GM08714 (cell line): ENCODE measurements around the gene CEP85.
"Not testable (repeated sequence)": the region's sequence is repeated elsewhere in the genome, so short reads cannot be mapped to it uniquely, and the experiment has no call there.

Experiments
- H3K4me3 ChIP-seq: fragments of 200-500 bp; sonication (Bioruptor generic); 2 replicates; pipeline ENCODE4 v1.5.1; 2014; ENCODE audit warnings: mild to moderate bottlenecking, low read length, inconsistent platforms
- ZNF274 ChIP-seq: IDR thresholded peaks from 2 replicates; pipeline ENCODE4 v1.6.1; 2012; ENCODE audit warnings: mild to moderate bottlenecking, low read depth, low read length

Gene CEP85

GRCh38 chr1:26287033-26287711, 53.2 kb downstream of the CEP85 start:
- TF ChIP-seq ZNF274, result no peak
- no peak overlapping the region; the same call in 1 of the 2 replicates for H3K4me3 ChIP-seq

GRCh38 chr1:26287811-26288210, 53.8 kb downstream of the CEP85 start:
- H3K4me3 ChIP-seq, result no peak overlapping the region; the same call in 1 of the 2 replicates
- TF ChIP-seq ZNF274, result no peak

DNA sequence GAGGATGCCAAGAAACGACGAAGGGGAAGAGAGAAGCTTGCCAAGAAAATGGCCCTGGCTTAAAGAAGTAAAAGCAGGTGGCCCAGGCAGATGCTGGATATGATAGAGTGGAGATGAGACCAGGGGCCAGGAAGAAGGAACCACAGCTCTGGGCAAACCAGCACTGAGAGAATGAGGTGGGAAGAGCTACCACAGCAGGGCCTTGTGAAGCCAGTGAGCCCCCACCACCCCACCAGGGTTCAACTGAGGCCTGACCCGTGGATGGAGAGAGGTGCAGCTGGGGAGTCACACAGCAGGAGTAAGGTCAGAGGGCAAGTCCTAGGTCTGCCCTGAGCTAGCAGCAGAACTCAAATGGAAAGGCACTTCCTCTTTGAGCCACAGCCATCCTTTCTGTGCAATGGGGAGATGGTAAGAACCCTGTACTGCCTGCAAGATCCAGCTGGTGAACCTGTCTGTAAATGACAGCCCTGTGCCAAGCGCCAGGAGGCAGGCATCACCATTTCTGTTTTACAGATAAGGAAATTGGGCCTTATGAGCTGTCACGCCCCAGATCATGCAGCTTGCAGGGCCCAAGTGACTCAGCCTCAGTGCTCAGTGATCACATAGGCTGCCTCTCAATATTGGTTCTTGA, 54.4 kb downstream of the CEP85 start:
- H3K4me3 ChIP-seq, result no peak overlapping the region
- TF ChIP-seq ZNF274, result no peak

DNA sequence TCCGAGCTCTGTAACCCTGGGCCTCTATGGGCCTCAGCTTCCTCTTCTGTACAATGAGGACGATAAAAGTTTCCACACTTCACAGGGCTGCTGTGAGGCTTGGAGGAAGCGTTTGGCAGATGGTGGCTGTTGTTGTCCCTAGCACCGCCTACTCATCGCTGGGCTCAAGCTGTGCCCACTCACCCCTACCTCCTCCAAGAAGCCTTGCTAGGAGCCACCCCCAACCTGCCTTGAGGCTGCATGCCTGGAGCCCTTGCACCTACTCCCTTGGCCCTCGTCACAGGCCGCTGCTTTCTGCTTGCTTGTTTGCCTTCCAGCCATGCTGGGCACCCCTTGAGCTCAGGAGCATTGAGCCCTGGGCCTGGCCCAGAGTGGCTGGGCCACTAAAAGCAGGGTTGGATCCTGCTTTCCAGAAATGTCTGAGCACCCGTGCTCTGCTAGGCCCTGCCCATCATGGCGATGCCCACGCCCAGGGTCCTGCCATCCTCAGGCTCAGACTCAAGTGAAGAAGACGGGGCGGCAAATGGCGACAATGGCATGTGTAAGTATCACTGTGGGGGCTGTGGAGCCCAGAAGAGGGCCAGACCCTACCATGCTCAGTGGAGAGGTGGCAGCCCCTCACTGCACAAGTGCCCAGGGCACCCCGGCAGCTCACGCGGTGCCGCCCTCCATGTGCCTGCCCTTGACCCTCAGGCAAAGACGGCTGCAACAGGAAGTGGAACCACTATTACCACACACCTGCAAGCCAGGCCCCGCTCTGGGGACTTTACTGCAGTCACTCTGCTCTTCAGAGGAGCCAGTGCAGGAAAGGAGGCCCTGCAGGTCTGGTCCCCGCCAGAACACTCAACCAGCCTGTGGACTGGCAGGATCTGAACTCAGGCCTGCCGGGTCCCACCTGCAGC, 55.4 kb downstream of the CEP85 start:
- H3K4me3 ChIP-seq, result no peak overlapping the region
- no peak for TF ChIP-seq ZNF274

- H3K4me3 ChIP-seq, result no peak overlapping the region
These were observed 56.3 kb downstream of the CEP85 start for GRCh38 chr1:26290122-26290881.

DNA sequence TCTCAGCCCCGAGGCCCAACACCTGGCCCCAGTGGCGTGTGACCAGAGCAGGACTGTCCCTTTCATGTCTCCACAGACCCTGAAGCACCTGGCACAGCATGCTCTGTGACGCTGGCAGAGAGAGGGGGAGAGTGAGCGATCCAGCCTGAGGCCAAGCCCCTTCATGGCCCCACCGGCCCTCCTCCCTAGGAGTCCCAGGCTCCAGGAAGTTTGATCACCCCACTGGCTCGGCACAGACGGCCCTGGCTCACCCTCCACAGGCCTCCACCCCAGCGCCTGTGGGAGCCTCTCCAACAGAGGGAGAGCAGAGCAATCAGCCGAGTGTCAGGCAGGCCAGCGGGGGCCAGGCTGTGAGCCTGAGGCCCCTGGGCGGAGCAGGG, 56.9 kb downstream of the CEP85 start:
- H3K4me3 ChIP-seq, result no peak overlapping the region
- TF ChIP-seq ZNF274, result no peak

More at GRCh38 chr1:26290122-26290881, 56.3 kb downstream of the CEP85 start:
- no peak for TF ChIP-seq ZNF274

- H3K4me3 ChIP-seq, result no peak overlapping the region
These were observed 57.4 kb downstream of the CEP85 start for GRCh38 chr1:26291433-26291832.

DNA sequence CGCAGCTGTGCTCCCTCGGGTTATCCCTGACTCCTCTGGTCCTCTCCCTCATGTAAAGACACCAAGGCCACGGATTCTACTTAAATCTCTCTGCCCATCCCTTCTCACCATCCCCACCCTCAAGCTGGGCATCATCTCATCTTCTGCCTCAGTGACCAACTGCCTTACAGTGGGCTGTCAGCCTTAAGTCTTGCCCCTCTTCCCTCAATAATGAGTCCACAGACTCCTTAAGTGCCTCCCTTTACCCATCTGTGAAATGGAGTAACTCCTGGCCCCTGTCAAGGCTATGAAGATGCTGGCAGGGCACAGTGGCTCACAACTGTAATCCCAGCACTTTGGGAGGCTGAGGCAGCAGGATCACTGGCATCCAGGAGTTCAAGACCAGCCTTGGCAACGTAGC, 57.9 kb downstream of the CEP85 start:
- no peak for TF ChIP-seq ZNF274
- no peak overlapping the region for H3K4me3 ChIP-seq

More at GRCh38 chr1:26291433-26291832, 57.4 kb downstream of the CEP85 start:
- no peak for TF ChIP-seq ZNF274

DNA sequence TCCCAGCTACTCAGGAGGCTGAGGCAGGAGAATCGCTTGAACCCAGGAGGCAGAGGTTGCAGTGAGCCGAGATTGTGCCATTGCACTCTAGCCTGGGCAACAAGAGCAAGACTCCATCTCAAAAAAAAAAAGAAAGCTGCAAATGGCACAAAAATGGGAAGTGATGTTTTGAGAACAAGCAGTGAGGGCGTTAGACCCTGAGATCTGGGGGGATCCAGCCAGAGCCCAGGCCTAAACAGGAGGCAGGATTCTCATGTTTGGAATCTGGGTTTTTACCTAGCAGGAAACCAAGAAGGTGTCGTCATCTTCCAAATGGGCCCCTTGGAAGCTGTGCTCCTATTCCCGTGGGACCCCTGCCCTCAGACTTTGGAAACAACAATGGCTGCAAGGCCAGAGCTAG, 58.7 kb downstream of the CEP85 start:
- not testable (repeated sequence) for H3K4me3 ChIP-seq

DNA sequence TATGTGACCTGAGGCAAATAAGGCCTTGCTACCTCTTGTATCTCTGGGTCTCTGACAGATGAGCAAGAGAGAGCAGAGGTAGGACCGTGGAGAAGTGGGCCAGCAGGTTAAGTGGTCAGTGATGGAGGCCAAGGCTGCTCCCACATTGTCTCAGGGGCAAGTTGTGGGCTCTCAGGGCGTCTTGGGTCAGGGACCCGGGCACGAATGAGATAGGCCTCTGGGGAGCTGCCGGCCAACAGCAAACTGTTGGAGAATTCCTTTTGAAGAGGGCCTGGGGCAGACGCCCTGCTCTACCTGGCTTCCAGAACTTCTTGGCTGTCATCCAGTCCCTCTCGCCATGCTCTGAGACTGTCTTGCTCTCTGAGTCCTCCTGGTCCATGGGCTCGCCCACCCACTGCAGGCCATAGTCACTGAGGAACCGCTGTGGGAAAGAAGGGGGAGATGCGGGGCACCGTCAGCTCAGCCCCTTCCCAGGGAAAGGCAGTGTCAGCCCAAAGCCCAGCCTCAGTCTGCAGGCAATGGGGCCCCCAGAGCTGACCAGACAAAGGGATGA, 60.0 kb downstream of the CEP85 start:
- H3K4me3 ChIP-seq, result no peak overlapping the region
- TF ChIP-seq ZNF274, result no peak

DNA sequence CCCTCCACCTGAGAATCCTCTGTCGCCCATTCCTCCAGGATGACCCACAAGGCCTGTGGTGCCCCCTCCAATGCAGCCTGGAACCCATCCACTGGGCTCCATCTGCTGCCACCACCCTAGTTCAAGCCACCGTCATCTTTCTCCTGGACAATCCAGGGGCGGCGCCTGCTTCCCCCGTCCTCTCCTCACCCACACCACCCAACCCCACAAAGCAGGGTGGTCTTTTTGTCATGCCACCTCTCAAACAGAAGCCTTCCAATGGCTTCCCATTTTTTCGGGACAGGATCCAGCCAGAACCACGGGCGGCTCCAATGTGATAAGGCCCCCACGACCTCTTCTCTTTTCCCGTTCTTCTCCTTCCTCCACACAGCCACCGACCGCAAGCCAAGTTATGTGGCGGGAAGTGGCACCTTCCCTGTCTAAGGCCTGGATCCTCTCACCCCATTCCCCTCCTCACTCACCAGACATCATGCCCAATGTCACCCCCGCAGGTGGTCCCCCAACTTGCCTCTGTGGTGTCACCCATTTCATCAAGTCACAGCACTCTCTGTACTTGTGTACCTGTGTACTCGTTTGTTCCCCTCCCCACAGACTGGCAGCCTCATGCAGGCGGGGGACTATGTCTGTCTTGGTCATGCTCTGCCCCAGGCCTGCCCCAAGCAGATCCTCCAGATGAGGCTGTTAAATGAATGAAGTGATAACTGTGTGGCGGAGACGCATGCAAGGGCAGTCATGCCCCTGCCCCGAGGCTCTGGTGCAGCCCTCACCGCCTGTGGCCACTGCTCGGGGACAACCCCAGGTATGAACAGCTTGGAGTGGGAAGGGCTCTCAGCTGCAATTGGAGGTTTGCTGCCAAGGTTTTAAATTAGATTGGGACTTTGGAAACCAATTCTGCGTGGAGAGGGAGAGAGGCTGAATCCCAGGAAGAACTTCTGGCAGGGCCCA, 61.5 kb downstream of the CEP85 start:
- TF ChIP-seq ZNF274, result no peak
- H3K4me3 ChIP-seq, result no peak overlapping the region

GRCh38 chr1:26296340-26297056, 62.5 kb downstream of the CEP85 start:
- no peak for TF ChIP-seq ZNF274

More at GRCh38 chr1:26296340-26297056, 62.5 kb downstream of the CEP85 start:
- H3K4me3 ChIP-seq, result no peak overlapping the region
